ENCODE results near the gene CILP2.

GRCh38 chr19:19514215-19514657 lies 23.8 kb upstream of the CILP2 start:
- no peak for TF ChIP-seq EZH2phosphoT487 (IDR thresholded peaks at IDR 0.05; ENCODE audit: insufficient read depth, low read depth)
- no peak for TF ChIP-seq EZH2 (IDR thresholded peaks at IDR 0.05; ENCODE audit: insufficient read depth, poor library complexity, severe bottlenecking)

Data from GM23248 (cell line).